Measurements from ENCODE around the gene HECTD2. TPM values are rescaled to one million over a fixed set of nuclear protein-coding genes. Genes with fewer than 3 reads are reported as not detected.
"Not testable (repeated sequence)": the region's sequence is repeated elsewhere in the genome, so short reads cannot be mapped to it uniquely, and the experiment has no call there.

The HECTD2 gene
- total and polyA plus RNA-seq, 7 donors = 2.4 to 29.3 (median 25.5) TPM

DNA sequence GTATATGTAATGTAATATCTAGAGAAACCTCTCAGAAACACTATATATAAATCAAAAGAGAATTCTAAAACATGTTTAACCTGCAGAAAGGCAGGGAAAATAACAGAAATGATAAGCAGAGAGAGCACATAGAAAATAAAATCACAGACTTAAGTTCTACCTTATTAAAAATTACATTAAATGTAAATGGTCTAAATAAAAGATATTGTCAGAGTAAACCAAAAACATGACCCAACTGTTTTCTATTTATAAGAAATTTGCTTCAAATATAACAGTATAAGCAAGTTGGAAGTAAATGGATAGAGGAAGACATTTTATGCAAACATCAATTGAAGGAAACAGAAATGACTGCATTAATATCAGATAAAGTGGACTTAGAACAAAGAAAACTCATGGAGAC lies 43.4 kb downstream of the HECTD2 start:
- intact Hi-C loops (cut with DNase I) = no loop called here
- Histone ChIP-seq H3K4me1 (no peaks in the 10 kb centered on the region), H3K9me3 (peaks cover 3 to 22% (median 7%) of the 10 kb centered on the region in 4 donors)

DNA sequence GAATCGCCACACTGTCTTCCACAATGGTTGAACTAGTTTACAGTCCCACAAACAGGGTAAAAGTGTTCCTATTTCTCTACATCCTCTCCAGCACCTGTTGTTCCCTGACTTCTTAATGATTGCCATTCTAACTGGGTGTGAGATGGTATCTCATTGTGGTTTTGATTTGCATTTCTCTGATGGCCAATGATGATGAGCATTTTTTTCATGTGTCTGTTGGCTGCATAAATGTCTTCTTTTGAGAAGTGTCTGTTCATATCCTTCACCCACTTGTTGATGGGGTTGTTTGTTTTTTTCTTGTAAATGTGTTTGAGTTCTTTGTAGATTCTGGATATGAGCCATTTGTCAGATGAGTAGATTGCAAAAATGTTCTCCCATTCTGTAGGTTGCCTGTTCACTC lies 45.0 kb downstream of the HECTD2 start:
- intact Hi-C loops (cut with DNase I); H3K4me3 ChIP-seq; H3K27ac ChIP-seq; DNase-seq; H3K27me3 ChIP-seq; H3K36me3 ChIP-seq; H3K4me1 ChIP-seq: not testable (repeated sequence)
- H3K9me3 ChIP-seq = peaks cover 3 to 22% (median 7%) of the 10 kb centered on the region in 4 donors
- 97 to 100% methylated on average over 1 of the region's 1 CpG for WGBS, 2 donors

More for the DNA sequence above, 43.4 kb downstream of the HECTD2 start:
- no peak for TF ChIP-seq POLR2A (IDR thresholded peaks at IDR 0.05)
- TF ChIP-seq, protein P1, sequence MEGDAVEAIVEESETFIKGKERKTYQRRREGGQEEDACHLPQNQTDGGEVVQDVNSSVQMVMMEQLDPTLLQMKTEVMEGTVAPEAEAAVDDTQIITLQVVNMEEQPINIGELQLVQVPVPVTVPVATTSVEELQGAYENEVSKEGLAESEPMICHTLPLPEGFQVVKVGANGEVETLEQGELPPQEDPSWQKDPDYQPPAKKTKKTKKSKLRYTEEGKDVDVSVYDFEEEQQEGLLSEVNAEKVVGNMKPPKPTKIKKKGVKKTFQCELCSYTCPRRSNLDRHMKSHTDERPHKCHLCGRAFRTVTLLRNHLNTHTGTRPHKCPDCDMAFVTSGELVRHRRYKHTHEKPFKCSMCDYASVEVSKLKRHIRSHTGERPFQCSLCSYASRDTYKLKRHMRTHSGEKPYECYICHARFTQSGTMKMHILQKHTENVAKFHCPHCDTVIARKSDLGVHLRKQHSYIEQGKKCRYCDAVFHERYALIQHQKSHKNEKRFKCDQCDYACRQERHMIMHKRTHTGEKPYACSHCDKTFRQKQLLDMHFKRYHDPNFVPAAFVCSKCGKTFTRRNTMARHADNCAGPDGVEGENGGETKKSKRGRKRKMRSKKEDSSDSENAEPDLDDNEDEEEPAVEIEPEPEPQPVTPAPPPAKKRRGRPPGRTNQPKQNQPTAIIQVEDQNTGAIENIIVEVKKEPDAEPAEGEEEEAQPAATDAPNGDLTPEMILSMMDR (IDR thresholded peaks at IDR 0.05) = no peak
- no peak for TF ChIP-seq POLR2AphosphoS5 (IDR thresholded peaks at IDR 0.05)
- TF ChIP-seq EP300 (IDR thresholded peaks at IDR 0.05) = no peak
- Histone ChIP-seq H3K27me3 (no peaks in the 10 kb centered on the region), H3K4me3 (no peak overlapping the region), H3K27ac (no peak overlapping the region), H3K36me3 (no peaks in the 10 kb centered on the region)
- DNase-seq = no peak

DNA sequence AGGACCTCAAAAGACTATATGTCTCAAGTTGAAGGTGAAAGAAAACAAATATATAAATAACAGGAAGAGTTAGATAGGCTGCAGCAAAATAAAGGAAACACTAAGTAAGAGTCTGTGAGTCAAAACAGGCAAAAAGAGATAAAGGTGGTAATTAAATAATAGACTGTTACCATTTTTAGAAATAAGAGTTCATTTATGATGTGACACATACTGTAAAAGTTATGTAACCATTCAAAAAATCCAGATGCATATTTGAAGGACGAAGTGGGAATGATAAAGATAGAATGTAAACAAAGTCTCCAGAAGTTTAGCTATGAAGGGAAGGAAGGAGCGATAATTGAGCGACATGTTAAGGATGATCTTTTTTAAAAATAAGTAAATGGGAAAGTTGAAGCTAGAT lies 50.5 kb downstream of the HECTD2 start:
- Histone ChIP-seq H3K27ac (no peak overlapping the region), H3K4me3 (no peak overlapping the region), H3K4me1 (no peaks in the 10 kb centered on the region), H3K27me3 (no peaks in the 10 kb centered on the region), H3K9me3 (no peaks in the 10 kb centered on the region), H3K36me3 (peaks cover 0 to 54% (median 10%) of the 10 kb centered on the region in 4 donors)
- no peak for TF ChIP-seq POLR2A (IDR thresholded peaks at IDR 0.05)
- no peak for TF ChIP-seq POLR2AphosphoS5 (IDR thresholded peaks at IDR 0.05)
- TF ChIP-seq, protein P1 (IDR thresholded peaks at IDR 0.05) = no peak
- TF ChIP-seq EP300 (IDR thresholded peaks at IDR 0.05) = no peak
- intact Hi-C loops (cut with DNase I) = no loop called here
- DNase-seq = no peak
- 89 to 90% methylated on average over 3 of the region's 3 CpGs for WGBS, 2 donors

DNA sequence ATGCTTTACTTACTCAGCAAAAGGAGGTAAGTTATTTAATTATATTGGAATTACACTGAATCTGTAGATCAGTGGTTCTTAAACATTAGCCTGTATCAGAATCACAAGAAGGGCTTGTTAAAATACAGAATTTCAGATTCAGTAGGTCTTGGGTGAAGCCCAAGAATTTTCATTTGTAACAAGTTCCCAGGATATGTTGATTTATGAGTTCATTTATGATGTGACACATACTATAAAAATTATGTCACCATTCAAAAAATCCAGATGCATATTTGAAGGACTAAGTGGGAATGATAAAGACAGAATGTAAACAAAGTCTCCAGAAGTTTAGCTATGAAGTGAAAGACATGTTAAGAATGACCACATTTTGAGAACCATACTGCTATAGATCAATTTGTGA lies 52.3 kb downstream of the HECTD2 start:
- Histone ChIP-seq H3K4me3 (no peak overlapping the region), H3K9me3 (no peaks in the 10 kb centered on the region), H3K36me3 (peaks cover 0 to 71% (median 16%) of the 10 kb centered on the region in 4 donors), H3K27ac (no peak overlapping the region), H3K27me3 (no peaks in the 10 kb centered on the region), H3K4me1 (no peaks in the 10 kb centered on the region)
- no peak for DNase-seq
- intact Hi-C loops (cut with DNase I) = no loop called here
- TF ChIP-seq, protein P1 (IDR thresholded peaks at IDR 0.05) = no peak
- TF ChIP-seq POLR2AphosphoS5 (IDR thresholded peaks at IDR 0.05) (no peak), EP300 (IDR thresholded peaks at IDR 0.05) (no peak), POLR2A (IDR thresholded peaks at IDR 0.05) (no peak)

DNA sequence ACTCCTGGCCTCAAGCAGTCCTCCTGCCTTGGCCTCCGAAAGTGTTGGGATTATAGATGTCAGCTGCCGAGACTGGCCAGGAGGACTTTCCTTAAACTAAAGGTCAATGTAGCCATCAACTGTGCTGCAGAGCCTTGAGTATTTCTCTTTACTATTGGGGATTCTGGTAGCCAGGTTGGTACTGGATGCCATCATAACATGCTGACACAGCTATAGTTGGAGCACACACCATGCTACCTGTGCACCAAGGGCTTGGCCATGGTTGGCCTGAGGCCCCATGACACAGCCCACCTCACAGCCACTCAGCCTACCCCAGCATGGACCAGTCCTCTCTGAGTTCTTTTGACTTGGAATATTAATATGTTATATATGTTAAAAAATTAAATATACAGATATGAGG lies 54.4 kb downstream of the HECTD2 start:
- TF ChIP-seq, protein P1 (IDR thresholded peaks at IDR 0.05) = no peak
- TF ChIP-seq EP300 (IDR thresholded peaks at IDR 0.05) = no peak
- TF ChIP-seq POLR2AphosphoS5 (IDR thresholded peaks at IDR 0.05) = no peak
- no peak for TF ChIP-seq POLR2A (IDR thresholded peaks at IDR 0.05)
- Histone ChIP-seq H3K27me3 (no peaks in the 10 kb centered on the region), H3K4me3 (no peak overlapping the region), H3K36me3 (peaks cover 0 to 79% (median 18%) of the 10 kb centered on the region in 4 donors), H3K4me1 (no peaks in the 10 kb centered on the region), H3K9me3 (no peaks in the 10 kb centered on the region), H3K27ac (no peak overlapping the region)
- intact Hi-C loops (cut with DNase I) = no loop called here
- no peak for DNase-seq
- 94 to 100% methylated on average over 2 of the region's 2 CpGs for WGBS, 2 donors

Data from sigmoid colon (tissue), 7 donors.